GM19328 (cell line): ENCODE measurements around the gene PBLD.

Source experiments
- ATAC-seq: cut with Tn5 transposase; IDR thresholded peaks from one replicate; pipeline ENCODE4 v1.9.1; 2021; ENCODE audit warnings: mild to moderate bottlenecking, moderate library complexity; ENCODE audit not compliant: unreplicated experiment

Gene PBLD

GRCh38 chr10:68239069-68239468 lies 93.7 kb downstream of the PBLD start:
- ATAC-seq, result no peak

DNA sequence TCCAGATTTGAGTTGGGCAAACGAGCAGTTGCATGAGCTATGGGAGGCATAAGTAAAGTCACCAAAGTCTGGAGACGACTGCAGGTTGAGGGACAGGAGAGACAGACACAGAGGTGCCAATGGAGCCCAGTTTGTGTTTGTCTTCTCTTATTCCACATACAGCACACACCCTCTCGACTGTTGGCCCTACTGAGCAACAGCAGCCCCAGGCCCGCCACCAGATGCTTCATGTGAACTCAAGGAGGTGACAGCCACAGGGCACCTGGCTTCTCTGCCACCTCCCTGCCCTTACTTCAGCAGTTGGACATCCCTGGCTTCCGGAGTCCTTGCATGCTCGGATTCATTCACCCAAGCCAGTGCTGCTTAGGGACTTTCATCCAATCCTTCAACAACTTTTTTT lies 94.4 kb downstream of the PBLD start:
- no peak for ATAC-seq

DNA sequence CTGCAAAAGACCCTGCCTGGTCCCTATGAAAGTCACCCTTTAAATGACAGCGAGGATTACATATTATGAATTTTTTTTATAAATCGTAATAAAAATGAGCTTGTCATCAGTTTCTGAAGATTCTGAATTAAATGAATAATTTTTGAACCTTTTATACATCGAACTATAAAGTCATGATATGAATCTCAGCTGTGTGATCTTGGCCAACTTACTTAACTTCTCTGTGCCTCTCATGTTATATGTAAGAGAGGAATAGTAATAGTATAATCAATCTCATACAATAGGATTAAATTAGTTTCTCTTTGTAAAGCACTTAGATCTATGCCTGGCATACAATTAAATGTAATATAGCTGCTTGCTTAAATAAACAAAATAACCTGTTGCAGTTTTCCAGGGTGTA lies 95.6 kb downstream of the PBLD start:
- no peak for ATAC-seq

DNA sequence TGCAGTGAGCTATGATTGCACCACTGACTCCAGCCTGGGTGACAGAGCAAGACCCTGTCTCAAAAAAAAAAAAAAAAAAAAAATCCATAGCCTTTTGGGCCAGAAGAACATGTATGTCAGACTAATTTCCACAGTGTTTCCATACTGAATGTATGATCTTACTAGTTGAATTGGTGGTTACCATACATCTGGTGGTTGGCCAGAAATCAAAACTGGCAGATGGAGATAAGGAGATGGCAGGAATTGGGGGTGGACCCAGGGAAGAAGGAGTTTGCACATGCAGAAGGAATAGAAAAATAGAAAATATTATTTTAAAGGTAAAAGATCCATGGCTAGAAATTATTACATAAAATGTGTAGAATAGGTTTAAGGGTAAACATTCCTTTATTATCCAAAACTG lies 97.1 kb downstream of the PBLD start:
- ATAC-seq, result no peak

- ATAC-seq, result no peak
These were observed 97.6 kb downstream of the PBLD start for GRCh38 chr10:68235111-68235510.

GRCh38 chr10:68233046-68233445 lies 99.7 kb downstream of the PBLD start:
- ATAC-seq, result no peak
